Glutamatergic neuron (in vitro differentiated cells): Measurements from ENCODE around the gene UGT2B17. TPM values are rescaled to one million over a fixed set of nuclear protein-coding genes. Genes with fewer than 3 reads are reported as not detected.
"Not testable (repeated sequence)": the region's sequence is repeated elsewhere in the genome, so short reads cannot be mapped to it uniquely, and the experiment has no call there.

ENCODE experiments used
- DNase-seq: peaks from one replicate; pipeline ENCODE4 v3.0.0; 2022
- H3K27ac Mint-ChIP-seq: one replicate; pipeline ENCODE4 v1.8.0; 2020; ENCODE audit warnings: mild to moderate bottlenecking, mixed read lengths, inconsistent platforms; ENCODE audit not compliant: unreplicated experiment
- H3K27me3 Mint-ChIP-seq: one replicate; pipeline ENCODE4 v1.8.0; 2020; ENCODE audit warnings: mild to moderate bottlenecking, moderate library complexity, mixed read lengths, inconsistent platforms; ENCODE audit not compliant: unreplicated experiment
- H3K36me3 Mint-ChIP-seq: one replicate; pipeline ENCODE4 v1.8.0; 2020; ENCODE audit warnings: mild to moderate bottlenecking, mixed read lengths, inconsistent platforms; ENCODE audit not compliant: unreplicated experiment
- H3K4me1 Mint-ChIP-seq: one replicate; pipeline ENCODE4 v1.8.0; 2020; ENCODE audit warnings: mild to moderate bottlenecking, low read depth, mixed read lengths, inconsistent platforms; ENCODE audit not compliant: unreplicated experiment
- H3K4me3 Mint-ChIP-seq: one replicate; pipeline ENCODE4 v1.8.0; 2020; ENCODE audit warnings: mild to moderate bottlenecking, mixed read lengths, inconsistent platforms; ENCODE audit not compliant: unreplicated experiment
- H3K9me3 Mint-ChIP-seq: one replicate; pipeline ENCODE4 v1.8.0; 2020; ENCODE audit warnings: mild to moderate bottlenecking, moderate library complexity, mixed read lengths, inconsistent platforms; ENCODE audit not compliant: unreplicated experiment
- CTCF ChIP-seq: fragments of 200-600 bp; sonication (generic); IDR thresholded peaks from one replicate; pipeline ENCODE4 v1.5.0; 2021; ENCODE audit not compliant: partially characterized antibody, unreplicated experiment
- total RNA-seq: library from RNA; stranded (reverse); fragmentation: NEBNext Ultra II Directional; extraction: Animal tissue kit (Norgen Biotek cat#: 25700); gene quantifications from one replicate; pipeline ENCODE4 v1.2.1, GENCODE V29; 2021; ENCODE audit not compliant: unreplicated experiment

Gene UGT2B17
- total RNA-seq, 1 donor from 2014 or later, result not detected

- Mint-ChIP-seq H3K27me3 (peaks cover 2% of the 10 kb centered on the region), H3K9me3 (no peaks in the 10 kb centered on the region), H3K4me3 (no peak overlapping the region), H3K4me1 (no peaks in the 10 kb centered on the region), H3K36me3 (no peaks in the 10 kb centered on the region), H3K27ac (no peak overlapping the region)
- TF ChIP-seq CTCF, result no peak
- no peak for DNase-seq
These were observed 39.7 kb downstream of the UGT2B17 start for GRCh38 chr4:68536375-68536774.

GRCh38 chr4:68535974-68536373 is 40.1 kb downstream of the UGT2B17 start:
- Mint-ChIP-seq H3K36me3 (no peaks in the 10 kb centered on the region), H3K4me1 (no peaks in the 10 kb centered on the region), H3K27ac (no peak overlapping the region), H3K9me3 (no peaks in the 10 kb centered on the region), H3K4me3 (no peak overlapping the region), H3K27me3 (peaks cover 2% of the 10 kb centered on the region)
- DNase-seq, result no peak
- TF ChIP-seq CTCF, result no peak

GRCh38 chr4:68522232-68522631 is 53.9 kb downstream of the UGT2B17 start:
- DNase-seq, H3K27me3 Mint-ChIP-seq, H3K27ac Mint-ChIP-seq, H3K9me3 Mint-ChIP-seq, H3K4me3 Mint-ChIP-seq, H3K4me1 Mint-ChIP-seq, H3K36me3 Mint-ChIP-seq: not testable (repeated sequence)

GRCh38 chr4:68520985-68521384 is 55.1 kb downstream of the UGT2B17 start:
- Mint-ChIP-seq H3K9me3 (no peaks in the 10 kb centered on the region), H3K27me3 (no peaks in the 10 kb centered on the region), H3K4me1 (peaks cover 7% of the 10 kb centered on the region), H3K27ac (no peak overlapping the region), H3K4me3 (no peak overlapping the region), H3K36me3 (no peaks in the 10 kb centered on the region)
- no peak for DNase-seq
- no peak for TF ChIP-seq CTCF

GRCh38 chr4:68518889-68519288 is 57.2 kb downstream of the UGT2B17 start:
- Mint-ChIP-seq H3K4me1 (peaks cover 7% of the 10 kb centered on the region), H3K4me3 (peak overlapping the region; percentile 0), H3K27me3 (no peaks in the 10 kb centered on the region), H3K9me3 (no peaks in the 10 kb centered on the region), H3K36me3 (no peaks in the 10 kb centered on the region), H3K27ac (peak overlapping the region; percentile 16)
- TF ChIP-seq CTCF, result no peak
- DNase-seq, result no peak

GRCh38 chr4:68505452-68505851 is 70.7 kb downstream of the UGT2B17 start:
- H3K4me1 Mint-ChIP-seq, H3K27ac Mint-ChIP-seq, DNase-seq, H3K36me3 Mint-ChIP-seq, H3K27me3 Mint-ChIP-seq, H3K4me3 Mint-ChIP-seq, H3K9me3 Mint-ChIP-seq: not testable (repeated sequence)

- H3K27me3 Mint-ChIP-seq, H3K36me3 Mint-ChIP-seq, H3K4me3 Mint-ChIP-seq, H3K4me1 Mint-ChIP-seq, H3K27ac Mint-ChIP-seq, H3K9me3 Mint-ChIP-seq, DNase-seq: not testable (repeated sequence)
These were observed 71.3 kb downstream of the UGT2B17 start for GRCh38 chr4:68504836-68505235.

GRCh38 chr4:68503462-68503861 is 72.7 kb downstream of the UGT2B17 start:
- H3K27ac Mint-ChIP-seq, result not testable (repeated sequence)

More at GRCh38 chr4:68503462-68503861, 72.7 kb downstream of the UGT2B17 start:
- H3K4me3 Mint-ChIP-seq, DNase-seq, H3K36me3 Mint-ChIP-seq, H3K4me1 Mint-ChIP-seq, H3K27me3 Mint-ChIP-seq, H3K9me3 Mint-ChIP-seq: not testable (repeated sequence)
